ENCODE measurements around the gene GIMAP6.
"Not testable (repeated sequence)": the region's sequence is repeated elsewhere in the genome, so short reads cannot be mapped to it uniquely, and the experiment has no call there.

DNA sequence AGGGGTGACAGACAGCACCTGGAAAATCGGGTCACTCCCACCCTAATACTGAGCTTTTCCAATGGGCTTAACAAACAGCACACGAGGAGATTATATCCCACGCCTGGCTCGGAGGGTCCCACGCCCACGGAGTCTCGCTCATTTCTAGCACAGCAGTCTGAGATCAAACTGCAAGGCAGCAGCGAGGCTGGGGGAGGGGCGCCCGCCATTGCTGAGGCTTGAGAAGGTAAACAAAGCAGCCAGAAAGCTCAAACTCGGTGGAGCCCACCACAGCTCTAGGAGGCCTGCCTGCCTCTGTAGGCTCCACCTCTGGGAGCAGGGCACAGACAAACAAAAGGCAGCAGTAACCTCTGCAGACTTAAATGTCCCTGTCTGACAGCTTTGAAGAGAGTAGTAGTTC, 46.4 kb upstream of the GIMAP6 start:
- not testable (repeated sequence) for TF ChIP-seq ZNF423 (CRISPR knock-in tag; IDR thresholded peaks at IDR 0.05); ELF4 (CRISPR knock-in tag; IDR thresholded peaks at IDR 0.05; ENCODE audit: low read depth); JUN (CRISPR knock-in tag; IDR thresholded peaks at IDR 0.05); ESRRA (CRISPR knock-in tag; IDR thresholded peaks at IDR 0.05; ENCODE audit: borderline replicate concordance); KAT7 (CRISPR knock-in tag; IDR thresholded peaks at IDR 0.05; ENCODE audit: borderline replicate concordance); ATF6 (CRISPR knock-in tag; IDR thresholded peaks at IDR 0.05)
- TF ChIP-seq, protein P1, sequence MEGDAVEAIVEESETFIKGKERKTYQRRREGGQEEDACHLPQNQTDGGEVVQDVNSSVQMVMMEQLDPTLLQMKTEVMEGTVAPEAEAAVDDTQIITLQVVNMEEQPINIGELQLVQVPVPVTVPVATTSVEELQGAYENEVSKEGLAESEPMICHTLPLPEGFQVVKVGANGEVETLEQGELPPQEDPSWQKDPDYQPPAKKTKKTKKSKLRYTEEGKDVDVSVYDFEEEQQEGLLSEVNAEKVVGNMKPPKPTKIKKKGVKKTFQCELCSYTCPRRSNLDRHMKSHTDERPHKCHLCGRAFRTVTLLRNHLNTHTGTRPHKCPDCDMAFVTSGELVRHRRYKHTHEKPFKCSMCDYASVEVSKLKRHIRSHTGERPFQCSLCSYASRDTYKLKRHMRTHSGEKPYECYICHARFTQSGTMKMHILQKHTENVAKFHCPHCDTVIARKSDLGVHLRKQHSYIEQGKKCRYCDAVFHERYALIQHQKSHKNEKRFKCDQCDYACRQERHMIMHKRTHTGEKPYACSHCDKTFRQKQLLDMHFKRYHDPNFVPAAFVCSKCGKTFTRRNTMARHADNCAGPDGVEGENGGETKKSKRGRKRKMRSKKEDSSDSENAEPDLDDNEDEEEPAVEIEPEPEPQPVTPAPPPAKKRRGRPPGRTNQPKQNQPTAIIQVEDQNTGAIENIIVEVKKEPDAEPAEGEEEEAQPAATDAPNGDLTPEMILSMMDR (IDR thresholded peaks at IDR 0.05): not testable (repeated sequence)
- TF ChIP-seq, protein P2, sequence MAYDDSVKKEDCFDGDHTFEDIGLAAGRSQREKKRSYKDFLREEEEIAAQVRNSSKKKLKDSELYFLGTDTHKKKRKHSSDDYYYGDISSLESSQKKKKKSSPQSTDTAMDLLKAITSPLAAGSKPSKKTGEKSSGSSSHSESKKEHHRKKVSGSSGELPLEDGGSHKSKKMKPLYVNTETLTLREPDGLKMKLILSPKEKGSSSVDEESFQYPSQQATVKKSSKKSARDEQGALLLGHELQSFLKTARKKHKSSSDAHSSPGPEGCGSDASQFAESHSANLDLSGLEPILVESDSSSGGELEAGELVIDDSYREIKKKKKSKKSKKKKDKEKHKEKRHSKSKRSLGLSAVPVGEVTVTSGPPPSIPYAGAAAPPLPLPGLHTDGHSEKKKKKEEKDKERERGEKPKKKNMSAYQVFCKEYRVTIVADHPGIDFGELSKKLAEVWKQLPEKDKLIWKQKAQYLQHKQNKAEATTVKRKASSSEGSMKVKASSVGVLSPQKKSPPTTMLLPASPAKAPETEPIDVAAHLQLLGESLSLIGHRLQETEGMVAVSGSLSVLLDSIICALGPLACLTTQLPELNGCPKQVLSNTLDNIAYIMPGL (CRISPR knock-in tag; IDR thresholded peaks at IDR 0.05): not testable (repeated sequence)
